ENCODE results near the gene MAD1L1.

MAD1L1 gene

GRCh38 chr7:2045559-2046405 lies 187.0 kb downstream of the MAD1L1 start:
- in situ Hi-C loops (cut with HindIII; ENCODE audit: low sequenced_read_pairs): no loop called here
- TF ChIP-seq CTCF (IDR thresholded peaks at IDR 0.05; ENCODE audit: low read depth, low read length): no peak
- no peak overlapping the region for H3K4me3 ChIP-seq (ENCODE audit: low read depth, low read length)
- DNase-seq (ENCODE audit: low read depth, low spot score): no peak

GRCh38 chr7:2044883-2045471 lies 187.8 kb downstream of the MAD1L1 start:
- DNase-seq (ENCODE audit: low read depth, low spot score): no peak
- no peak for TF ChIP-seq CTCF (IDR thresholded peaks at IDR 0.05; ENCODE audit: low read depth, low read length)
- in situ Hi-C loops (cut with HindIII; ENCODE audit: low sequenced_read_pairs): no loop called here
- no peak overlapping the region for H3K4me3 ChIP-seq (ENCODE audit: low read depth, low read length)

GRCh38 chr7:2044311-2044882 lies 188.3 kb downstream of the MAD1L1 start:
- no peak for TF ChIP-seq CTCF (IDR thresholded peaks at IDR 0.05; ENCODE audit: low read depth, low read length)

GRCh38 chr7:2043316-2044039 lies 189.3 kb downstream of the MAD1L1 start:
- H3K4me3 ChIP-seq (ENCODE audit: low read depth, low read length): no peak overlapping the region
- in situ Hi-C loops (cut with HindIII; ENCODE audit: low sequenced_read_pairs): no loop called here
- DNase-seq (ENCODE audit: low read depth, low spot score): no peak
- TF ChIP-seq CTCF (IDR thresholded peaks at IDR 0.05; ENCODE audit: low read depth, low read length): no peak

More at GRCh38 chr7:2044311-2044882, 188.3 kb downstream of the MAD1L1 start:
- in situ Hi-C loops (cut with HindIII; ENCODE audit: low sequenced_read_pairs): no loop called here
- no peak overlapping the region for H3K4me3 ChIP-seq (ENCODE audit: low read depth, low read length)
- DNase-seq (ENCODE audit: low read depth, low spot score): no peak

- in situ Hi-C loops (cut with HindIII; ENCODE audit: low sequenced_read_pairs): no loop called here
- no peak for DNase-seq (ENCODE audit: low read depth, low spot score)
- H3K4me3 ChIP-seq (ENCODE audit: low read depth, low read length): no peak overlapping the region
- TF ChIP-seq CTCF (IDR thresholded peaks at IDR 0.05; ENCODE audit: low read depth, low read length): no peak
These were observed 190.1 kb downstream of the MAD1L1 start for GRCh38 chr7:2042650-2043049.
